Thyroid gland (tissue), 4 donors: ENCODE results near the gene MYO18B.

Experiments used
- POLR2A ChIP-seq, 2 donors: fragments of 450-650 bp; IDR thresholded peaks; one replicate each; pipeline ENCODE4 v1.6.1; 2017; ENCODE audit warnings: antibody characterized with exemption in 2 of 2, mild to moderate bottlenecking in 2 of 2, moderate library complexity in 1 of 2
- TF ChIP-seq, protein P1 (sequence below), 6 experiments: fragments of 200-600 bp in 3 of 6; fragments of 450-650 bp in 3 of 6; sonication (generic) in 3 of 6; IDR thresholded peaks; one replicate each; pipeline ENCODE4 v1.5.1; 2016 to 2019; ENCODE audit warnings: antibody characterized with exemption in 6 of 6, mild to moderate bottlenecking in 2 of 6, inconsistent platforms in 1 of 6, moderate library complexity in 1 of 6

DNA sequence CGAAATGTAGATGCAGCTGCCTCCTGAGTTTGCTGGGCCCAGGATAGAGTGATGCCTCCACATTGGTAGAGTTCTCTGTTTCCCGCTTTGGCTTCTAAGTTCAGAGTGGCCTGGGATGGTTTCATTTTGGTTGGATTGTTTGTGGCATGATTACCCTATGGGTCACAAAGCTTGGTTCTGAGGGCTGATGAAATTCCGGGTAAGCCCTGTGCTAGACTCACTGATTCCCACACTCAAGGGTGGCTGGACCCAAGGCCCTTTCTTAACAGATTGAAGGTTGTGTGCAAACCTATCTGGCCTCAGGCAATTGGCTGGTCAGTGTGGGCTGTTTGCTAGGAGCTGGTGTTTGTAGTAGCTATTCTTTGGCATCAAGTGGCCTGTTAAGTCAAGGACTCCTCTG is 158.4 kb downstream of the MYO18B start:
- TF ChIP-seq, protein P1, sequence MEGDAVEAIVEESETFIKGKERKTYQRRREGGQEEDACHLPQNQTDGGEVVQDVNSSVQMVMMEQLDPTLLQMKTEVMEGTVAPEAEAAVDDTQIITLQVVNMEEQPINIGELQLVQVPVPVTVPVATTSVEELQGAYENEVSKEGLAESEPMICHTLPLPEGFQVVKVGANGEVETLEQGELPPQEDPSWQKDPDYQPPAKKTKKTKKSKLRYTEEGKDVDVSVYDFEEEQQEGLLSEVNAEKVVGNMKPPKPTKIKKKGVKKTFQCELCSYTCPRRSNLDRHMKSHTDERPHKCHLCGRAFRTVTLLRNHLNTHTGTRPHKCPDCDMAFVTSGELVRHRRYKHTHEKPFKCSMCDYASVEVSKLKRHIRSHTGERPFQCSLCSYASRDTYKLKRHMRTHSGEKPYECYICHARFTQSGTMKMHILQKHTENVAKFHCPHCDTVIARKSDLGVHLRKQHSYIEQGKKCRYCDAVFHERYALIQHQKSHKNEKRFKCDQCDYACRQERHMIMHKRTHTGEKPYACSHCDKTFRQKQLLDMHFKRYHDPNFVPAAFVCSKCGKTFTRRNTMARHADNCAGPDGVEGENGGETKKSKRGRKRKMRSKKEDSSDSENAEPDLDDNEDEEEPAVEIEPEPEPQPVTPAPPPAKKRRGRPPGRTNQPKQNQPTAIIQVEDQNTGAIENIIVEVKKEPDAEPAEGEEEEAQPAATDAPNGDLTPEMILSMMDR (IDR thresholded peaks at IDR 0.05): no peak
- no peak for TF ChIP-seq POLR2A (IDR thresholded peaks at IDR 0.05)
